B cell (primary cell): ENCODE results near the gene RNF126.

ENCODE experiments used
- CTCF ChIP-seq: fragments of 200-600 bp; IDR thresholded peaks from one replicate; pipeline ENCODE4 v1.8.0; 2022; ENCODE audit warnings: antibody characterized with exemption, mild to moderate bottlenecking
- EZH2 ChIP-seq: IDR thresholded peaks from 2 replicates; pipeline ENCODE4 v1.6.1; 2012; ENCODE audit warnings: borderline replicate concordance, low read depth, mild to moderate bottlenecking, moderate library complexity, low read length; ENCODE audit not compliant: insufficient read depth, poor library complexity, severe bottlenecking

GRCh38 chr19:658059-658839, 4.8 kb downstream of the RNF126 start:
- TF ChIP-seq CTCF (no peak), EZH2 (no peak)
